Measurements from ENCODE around the gene MEF2C. TPM values are rescaled to one million over a fixed set of nuclear protein-coding genes. Genes with fewer than 3 reads are reported as not detected.

MEF2C gene
- total RNA-seq, 1 donor from 2014 or later = 24.1 TPM

DNA sequence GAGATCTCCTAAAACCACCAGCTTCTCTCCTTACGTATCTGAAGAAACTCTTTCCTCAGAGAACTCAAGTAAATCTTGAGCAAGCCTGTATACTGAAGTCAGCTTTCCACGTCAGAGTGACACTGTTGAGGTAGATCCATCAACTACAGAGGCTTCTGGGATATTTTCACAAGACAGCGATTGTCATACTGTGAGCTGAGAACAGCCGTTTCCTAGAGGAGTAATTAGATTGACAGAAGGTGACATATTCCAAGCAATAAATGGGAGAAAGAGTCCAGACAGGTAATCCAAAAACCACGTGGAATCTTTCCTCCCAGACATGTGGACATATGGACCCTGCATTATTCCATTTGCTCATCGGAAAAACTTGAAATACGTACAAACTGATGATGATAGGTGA, 117.2 kb downstream of the MEF2C start:
- DNase-seq = no peak
- Mint-ChIP-seq H3K36me3 (ENCODE audit: unreplicated experiment) (peaks cover 6% of the 10 kb centered on the region), H3K27ac (ENCODE audit: unreplicated experiment) (no peak overlapping the region)

DNA sequence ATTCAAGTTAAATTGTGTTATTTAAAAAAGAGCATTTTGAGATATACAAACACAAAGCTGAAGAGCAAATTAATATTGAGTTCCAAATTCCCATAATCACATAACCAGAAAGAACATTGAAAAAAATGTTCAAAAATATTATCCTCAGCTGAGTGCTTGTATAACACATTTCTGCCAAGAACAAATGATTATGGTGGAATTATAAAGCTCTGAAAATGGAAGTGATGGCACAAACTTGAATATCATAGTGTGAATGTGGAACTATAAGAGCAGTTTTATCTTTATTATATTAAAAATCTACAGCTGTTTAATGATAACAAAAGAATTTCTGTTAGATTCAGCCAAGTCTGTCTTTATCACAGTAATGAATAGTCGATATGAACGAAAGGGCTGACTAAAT, 117.8 kb downstream of the MEF2C start:
- H3K36me3 Mint-ChIP-seq (ENCODE audit: unreplicated experiment) = no peaks in the 10 kb centered on the region
- no peak for TF ChIP-seq CTCF (IDR thresholded peaks at IDR 0.05; ENCODE audit: partially characterized antibody, unreplicated experiment)
- no peak for DNase-seq
- no peaks in the 10 kb centered on the region for H3K27me3 Mint-ChIP-seq (ENCODE audit: unreplicated experiment)
- peaks cover 5% of the 10 kb centered on the region for H3K4me1 Mint-ChIP-seq (ENCODE audit: low read depth, unreplicated experiment)
- no peaks in the 10 kb centered on the region for H3K9me3 Mint-ChIP-seq (ENCODE audit: unreplicated experiment)
- H3K27ac Mint-ChIP-seq (ENCODE audit: unreplicated experiment) = no peak overlapping the region
- no peak overlapping the region for H3K4me3 Mint-ChIP-seq (ENCODE audit: unreplicated experiment)

More for the DNA sequence above, 117.2 kb downstream of the MEF2C start:
- no peaks in the 10 kb centered on the region for H3K27me3 Mint-ChIP-seq (ENCODE audit: unreplicated experiment)
- H3K4me1 Mint-ChIP-seq (ENCODE audit: low read depth, unreplicated experiment) = peaks cover 4% of the 10 kb centered on the region
- no peak overlapping the region for H3K4me3 Mint-ChIP-seq (ENCODE audit: unreplicated experiment)
- no peaks in the 10 kb centered on the region for H3K9me3 Mint-ChIP-seq (ENCODE audit: unreplicated experiment)
- no peak for TF ChIP-seq CTCF (IDR thresholded peaks at IDR 0.05; ENCODE audit: partially characterized antibody, unreplicated experiment)

DNA sequence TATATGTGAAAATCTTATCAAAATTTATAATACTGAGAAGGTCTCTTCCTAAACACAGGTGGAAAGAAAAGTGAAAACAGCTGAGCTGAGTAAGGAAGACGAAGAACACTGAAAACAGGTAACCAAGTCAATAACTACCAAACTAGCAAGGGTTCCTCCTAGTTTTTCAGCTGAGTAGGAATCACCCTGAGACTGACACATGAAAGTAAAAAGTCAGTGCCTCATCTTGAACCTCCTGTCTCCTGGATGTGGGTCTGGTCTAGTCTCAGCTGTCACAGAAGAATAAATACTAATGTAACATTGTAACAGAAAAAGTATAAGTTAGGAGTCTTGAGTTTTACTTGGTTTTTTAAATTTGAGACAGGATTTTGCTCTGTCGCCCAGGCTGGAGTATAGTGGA, 121.0 kb downstream of the MEF2C start:
- no peak for DNase-seq
- Mint-ChIP-seq H3K27ac (ENCODE audit: unreplicated experiment) (no peak overlapping the region), H3K4me1 (ENCODE audit: low read depth, unreplicated experiment) (peaks cover 5% of the 10 kb centered on the region), H3K4me3 (ENCODE audit: unreplicated experiment) (no peak overlapping the region), H3K9me3 (ENCODE audit: unreplicated experiment) (no peaks in the 10 kb centered on the region), H3K27me3 (ENCODE audit: unreplicated experiment) (no peaks in the 10 kb centered on the region), H3K36me3 (ENCODE audit: unreplicated experiment) (no peaks in the 10 kb centered on the region)
- TF ChIP-seq CTCF (IDR thresholded peaks at IDR 0.05; ENCODE audit: partially characterized antibody, unreplicated experiment) = no peak

DNA sequence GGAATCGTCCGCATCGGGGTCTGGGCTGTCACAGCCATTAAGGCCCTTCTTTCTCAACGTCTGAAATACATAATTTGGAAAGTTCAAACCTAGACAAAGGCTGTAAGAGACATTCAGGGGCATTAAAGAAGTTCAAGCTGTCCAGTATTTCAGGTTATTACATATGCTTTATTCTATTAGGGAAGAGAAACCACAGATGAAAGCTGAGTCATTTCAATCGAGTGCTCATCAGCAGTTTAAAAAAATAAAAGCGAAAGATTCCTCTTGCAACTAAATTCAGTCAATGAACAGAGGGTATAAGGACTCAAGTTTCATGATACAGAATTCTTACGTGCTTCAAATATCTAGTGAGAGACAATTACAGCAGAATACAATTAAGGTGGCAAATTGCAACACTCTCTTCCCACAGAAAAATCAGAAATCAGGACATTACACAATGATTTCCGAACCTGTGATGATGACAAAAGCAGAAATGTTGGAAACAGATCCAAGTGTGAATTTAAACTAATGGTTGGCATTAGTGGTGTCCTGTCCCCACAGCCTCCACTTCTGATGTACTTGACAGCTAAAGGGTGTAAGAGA, 121.6 kb downstream of the MEF2C start:
- no peak overlapping the region for H3K27ac Mint-ChIP-seq (ENCODE audit: unreplicated experiment)
- DNase-seq = no peak
- no peaks in the 10 kb centered on the region for H3K36me3 Mint-ChIP-seq (ENCODE audit: unreplicated experiment)
- no peaks in the 10 kb centered on the region for H3K27me3 Mint-ChIP-seq (ENCODE audit: unreplicated experiment)
- no peak for TF ChIP-seq CTCF (IDR thresholded peaks at IDR 0.05; ENCODE audit: partially characterized antibody, unreplicated experiment)
- H3K9me3 Mint-ChIP-seq (ENCODE audit: unreplicated experiment) = no peaks in the 10 kb centered on the region
- peaks cover 5% of the 10 kb centered on the region for H3K4me1 Mint-ChIP-seq (ENCODE audit: low read depth, unreplicated experiment)
- no peak overlapping the region for H3K4me3 Mint-ChIP-seq (ENCODE audit: unreplicated experiment)

DNA sequence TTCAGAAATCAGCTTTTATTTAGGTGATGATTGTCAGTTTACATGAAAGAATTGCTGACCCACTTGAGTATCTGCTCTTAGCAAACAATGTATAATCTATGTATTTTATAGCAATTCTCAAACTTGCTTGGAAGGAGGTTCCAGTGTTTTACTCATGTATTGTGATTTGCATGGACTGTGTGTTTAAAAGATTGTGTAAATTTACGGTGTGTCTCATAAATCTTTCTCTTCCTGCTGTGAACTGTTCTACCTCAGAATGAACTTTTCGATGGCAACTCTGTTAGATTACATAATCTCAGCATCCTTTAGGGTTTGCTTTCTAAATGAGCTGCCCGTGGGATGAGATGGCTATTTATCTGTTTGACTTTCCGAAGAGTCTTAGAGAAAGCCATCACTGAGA, 122.5 kb downstream of the MEF2C start:
- Mint-ChIP-seq H3K36me3 (ENCODE audit: unreplicated experiment) (no peaks in the 10 kb centered on the region), H3K27me3 (ENCODE audit: unreplicated experiment) (no peaks in the 10 kb centered on the region), H3K27ac (ENCODE audit: unreplicated experiment) (no peak overlapping the region), H3K9me3 (ENCODE audit: unreplicated experiment) (no peaks in the 10 kb centered on the region), H3K4me3 (ENCODE audit: unreplicated experiment) (no peak overlapping the region), H3K4me1 (ENCODE audit: low read depth, unreplicated experiment) (peaks cover 5% of the 10 kb centered on the region)
- no peak for DNase-seq
- no peak for TF ChIP-seq CTCF (IDR thresholded peaks at IDR 0.05; ENCODE audit: partially characterized antibody, unreplicated experiment)
